Measurements from ENCODE around the gene CRISP2. TPM values are rescaled to one million over a fixed set of nuclear protein-coding genes. Genes with fewer than 3 reads are reported as not detected.
"Not testable (repeated sequence)": the region's sequence is repeated elsewhere in the genome, so short reads cannot be mapped to it uniquely, and the experiment has no call there.

Gene CRISP2
- total RNA-seq, 3 donors from 2014 or later = not detected

GRCh38 chr6:49675816-49676215 is 37.5 kb downstream of the CRISP2 start:
- H3K4me1 Mint-ChIP-seq (ENCODE audit: low read depth) = no peaks in the 10 kb centered on the region
- DNase-seq = no peak
- no peak overlapping the region for H3K4me3 Mint-ChIP-seq
- ATAC-seq = no peak
- H3K9me3 Mint-ChIP-seq = peaks cover 4% of the 10 kb centered on the region
- no peaks in the 10 kb centered on the region for H3K36me3 Mint-ChIP-seq (ENCODE audit: insufficient read depth)
- no peaks in the 10 kb centered on the region for H3K27me3 Mint-ChIP-seq (ENCODE audit: low read depth)

- Mint-ChIP-seq H3K4me1 (ENCODE audit: low read depth) (no peaks in the 10 kb centered on the region), H3K27me3 (ENCODE audit: low read depth) (no peaks in the 10 kb centered on the region), H3K9me3 (no peaks in the 10 kb centered on the region), H3K36me3 (ENCODE audit: insufficient read depth) (no peaks in the 10 kb centered on the region), H3K4me3 (no peak overlapping the region)
- ATAC-seq (no peak), DNase-seq (no peak)
Observed at GRCh38 chr6:49668083-49668511, 45.2 kb downstream of the CRISP2 start.

- Mint-ChIP-seq H3K4me1 (ENCODE audit: low read depth) (no peaks in the 10 kb centered on the region), H3K36me3 (ENCODE audit: insufficient read depth) (no peaks in the 10 kb centered on the region), H3K9me3 (no peaks in the 10 kb centered on the region), H3K27me3 (ENCODE audit: low read depth) (no peaks in the 10 kb centered on the region), H3K4me3 (no peak overlapping the region)
- ATAC-seq (no peak), DNase-seq (no peak)
Observed at GRCh38 chr6:49666930-49667757, 46.2 kb downstream of the CRISP2 start.

- no peaks in the 10 kb centered on the region for H3K9me3 Mint-ChIP-seq
- no peak overlapping the region for H3K4me3 Mint-ChIP-seq
- H3K36me3 Mint-ChIP-seq (ENCODE audit: insufficient read depth) = no peaks in the 10 kb centered on the region
- H3K27me3 Mint-ChIP-seq (ENCODE audit: low read depth) = no peaks in the 10 kb centered on the region
- ATAC-seq = no peak
- DNase-seq = no peak
- H3K4me1 Mint-ChIP-seq (ENCODE audit: low read depth) = no peaks in the 10 kb centered on the region
Observed at GRCh38 chr6:49666480-49666879, 46.9 kb downstream of the CRISP2 start.

GRCh38 chr6:49664817-49665216 is 48.5 kb downstream of the CRISP2 start:
- H3K4me1 Mint-ChIP-seq (ENCODE audit: low read depth) = no peaks in the 10 kb centered on the region
- no peak for ATAC-seq
- H3K36me3 Mint-ChIP-seq (ENCODE audit: insufficient read depth) = no peaks in the 10 kb centered on the region
- no peak overlapping the region for H3K4me3 Mint-ChIP-seq
- H3K27me3 Mint-ChIP-seq (ENCODE audit: low read depth) = no peaks in the 10 kb centered on the region
- no peak for DNase-seq
- no peaks in the 10 kb centered on the region for H3K9me3 Mint-ChIP-seq

- H3K36me3 Mint-ChIP-seq (ENCODE audit: insufficient read depth); DNase-seq; H3K4me3 Mint-ChIP-seq; H3K9me3 Mint-ChIP-seq; H3K4me1 Mint-ChIP-seq (ENCODE audit: low read depth); H3K27me3 Mint-ChIP-seq (ENCODE audit: low read depth); ATAC-seq: not testable (repeated sequence)
Observed at GRCh38 chr6:49664054-49664453, 49.3 kb downstream of the CRISP2 start.

GRCh38 chr6:49662892-49663261 is 50.5 kb downstream of the CRISP2 start:
- ATAC-seq (no peak), DNase-seq (no peak)
- H3K9me3 Mint-ChIP-seq = peaks cover 3% of the 10 kb centered on the region
- no peaks in the 10 kb centered on the region for H3K27me3 Mint-ChIP-seq (ENCODE audit: low read depth)
- no peaks in the 10 kb centered on the region for H3K36me3 Mint-ChIP-seq (ENCODE audit: insufficient read depth)
- H3K4me3 Mint-ChIP-seq = no peak overlapping the region
- no peaks in the 10 kb centered on the region for H3K4me1 Mint-ChIP-seq (ENCODE audit: low read depth)

- H3K27me3 Mint-ChIP-seq (ENCODE audit: low read depth) = no peaks in the 10 kb centered on the region
- H3K4me1 Mint-ChIP-seq (ENCODE audit: low read depth) = no peaks in the 10 kb centered on the region
- ATAC-seq (no peak), DNase-seq (no peak)
- H3K4me3 Mint-ChIP-seq = no peak overlapping the region
- H3K36me3 Mint-ChIP-seq (ENCODE audit: insufficient read depth) = no peaks in the 10 kb centered on the region
- H3K9me3 Mint-ChIP-seq = peaks cover 3% of the 10 kb centered on the region
Observed at GRCh38 chr6:49662231-49662891, 51.0 kb downstream of the CRISP2 start.

- Mint-ChIP-seq H3K4me1 (ENCODE audit: low read depth) (no peaks in the 10 kb centered on the region), H3K9me3 (peaks cover 3% of the 10 kb centered on the region), H3K27me3 (ENCODE audit: low read depth) (no peaks in the 10 kb centered on the region), H3K36me3 (ENCODE audit: insufficient read depth) (no peaks in the 10 kb centered on the region), H3K4me3 (no peak overlapping the region)
- ATAC-seq = no peak
- no peak for DNase-seq
Observed at GRCh38 chr6:49653942-49654341, 59.4 kb downstream of the CRISP2 start.

- no peaks in the 10 kb centered on the region for H3K36me3 Mint-ChIP-seq (ENCODE audit: insufficient read depth)
- H3K4me3 Mint-ChIP-seq = no peak overlapping the region
- H3K9me3 Mint-ChIP-seq = no peaks in the 10 kb centered on the region
- DNase-seq (no peak), ATAC-seq (no peak)
- H3K27me3 Mint-ChIP-seq (ENCODE audit: low read depth) = no peaks in the 10 kb centered on the region
- no peaks in the 10 kb centered on the region for H3K4me1 Mint-ChIP-seq (ENCODE audit: low read depth)
Observed at GRCh38 chr6:49653438-49653837, 59.9 kb downstream of the CRISP2 start.

GRCh38 chr6:49651239-49651638 is 62.1 kb downstream of the CRISP2 start:
- Mint-ChIP-seq H3K4me1 (ENCODE audit: low read depth) (no peaks in the 10 kb centered on the region), H3K4me3 (no peak overlapping the region), H3K27me3 (ENCODE audit: low read depth) (no peaks in the 10 kb centered on the region), H3K9me3 (no peaks in the 10 kb centered on the region), H3K36me3 (ENCODE audit: insufficient read depth) (no peaks in the 10 kb centered on the region)
- ATAC-seq = no peak
- DNase-seq = no peak

GRCh38 chr6:49649988-49650387 is 63.4 kb downstream of the CRISP2 start:
- no peak overlapping the region for H3K4me3 Mint-ChIP-seq
- ATAC-seq (no peak), DNase-seq (no peak)
- H3K9me3 Mint-ChIP-seq = no peaks in the 10 kb centered on the region
- H3K27me3 Mint-ChIP-seq (ENCODE audit: low read depth) = no peaks in the 10 kb centered on the region
- H3K4me1 Mint-ChIP-seq (ENCODE audit: low read depth) = no peaks in the 10 kb centered on the region
- no peaks in the 10 kb centered on the region for H3K36me3 Mint-ChIP-seq (ENCODE audit: insufficient read depth)

- no peak for DNase-seq
- Mint-ChIP-seq H3K4me3 (no peak overlapping the region), H3K36me3 (ENCODE audit: insufficient read depth) (no peaks in the 10 kb centered on the region), H3K9me3 (no peaks in the 10 kb centered on the region), H3K27me3 (ENCODE audit: low read depth) (no peaks in the 10 kb centered on the region), H3K4me1 (ENCODE audit: low read depth) (no peaks in the 10 kb centered on the region)
- ATAC-seq = no peak
Observed at GRCh38 chr6:49648036-49648435, 65.3 kb downstream of the CRISP2 start.

- ATAC-seq (no peak), DNase-seq (no peak)
- H3K27me3 Mint-ChIP-seq (ENCODE audit: low read depth) = no peaks in the 10 kb centered on the region
- H3K36me3 Mint-ChIP-seq (ENCODE audit: insufficient read depth) = no peaks in the 10 kb centered on the region
- no peaks in the 10 kb centered on the region for H3K9me3 Mint-ChIP-seq
- H3K4me1 Mint-ChIP-seq (ENCODE audit: low read depth) = no peaks in the 10 kb centered on the region
- H3K4me3 Mint-ChIP-seq = no peak overlapping the region
Observed at GRCh38 chr6:49647476-49647875, 65.9 kb downstream of the CRISP2 start.

- Mint-ChIP-seq H3K9me3 (no peaks in the 10 kb centered on the region), H3K36me3 (ENCODE audit: insufficient read depth) (no peaks in the 10 kb centered on the region), H3K27me3 (ENCODE audit: low read depth) (no peaks in the 10 kb centered on the region), H3K4me1 (ENCODE audit: low read depth) (no peaks in the 10 kb centered on the region), H3K4me3 (no peak overlapping the region)
- no peak for DNase-seq
- no peak for ATAC-seq
Observed at GRCh38 chr6:49646942-49647341, 66.4 kb downstream of the CRISP2 start.

Data from activated T-cell treated with anti-CD3 and anti-CD28 coated beads, Interleukin-2, amount 50 U/mL, for 4 hours (primary cell).